H1 (cell line): Measurements from ENCODE around the gene SLC25A6. TPM values are rescaled to one million over a fixed set of nuclear protein-coding genes. Genes with fewer than 3 reads are reported as not detected.

Experiments used
- CTCF ChIA-PET: fragments of 300-600 bp; sonication (Branson Sonifier 250); formaldehyde crosslinking; loops from one replicate; lab custom pipeline; 2021; ENCODE audit not compliant: partially characterized antibody; lab: Charles Lee
- POLR2A ChIA-PET: fragments of 300-600 bp; sonication (Branson Sonifier 250); formaldehyde crosslinking; loops from one replicate; lab custom pipeline; 2021; ENCODE audit warnings: inconsistent platforms; ENCODE audit not compliant: partially characterized antibody; lab: Charles Lee
- DNase-seq, 2 experiments: peaks; one replicate each; pipeline versions ENCODE4 v3.0.0 to v3.0.0-alpha.2; 2010 to 2022; ENCODE audit warnings: low spot score in 2 of 2, low read depth in 1 of 2, mixed read lengths in 1 of 2
- FAIRE-seq: peaks from 2 replicates; lab custom pipeline; 2011; peaks lifted over from hg19 to GRCh38; lab: Jason Lieb, UNC
- H2AFZ ChIP-seq: 2 replicates; pipeline ENCODE4 v1.8.1; 2012; ENCODE audit warnings: low read length, inconsistent platforms
- H2AK5ac ChIP-seq: 2 replicates; pipeline ENCODE4 v1.6.1; 2013; ENCODE audit warnings: low read depth, low read length
- H2BK120ac ChIP-seq: replicated peaks from 2 replicates; pipeline ENCODE3; 2013; ENCODE audit warnings: low read depth, low read length, inconsistent platforms
- H2BK12ac ChIP-seq: 2 replicates; pipeline ENCODE4 v1.6.1; 2013; ENCODE audit warnings: low read depth, low read length
- H2BK15ac ChIP-seq: 2 replicates; pipeline ENCODE4 v1.6.1; 2013; ENCODE audit warnings: low read length
- H2BK20ac ChIP-seq: 2 replicates; pipeline ENCODE4 v1.6.1; 2013; ENCODE audit warnings: low read length
- H2BK5ac ChIP-seq: 2 replicates; pipeline ENCODE4 v1.6.1; 2013; ENCODE audit warnings: low read depth, low read length
- H3K14ac ChIP-seq: 2 replicates; pipeline ENCODE4 v1.6.1; 2013; ENCODE audit warnings: inconsistent platforms; ENCODE audit not compliant: insufficient read length
- H3K18ac ChIP-seq: 2 replicates; pipeline ENCODE4 v1.6.1; 2013; ENCODE audit warnings: low read length; ENCODE audit errors: extremely low read depth
- H3K23ac ChIP-seq: 2 replicates; pipeline ENCODE4 v1.6.1; 2013; ENCODE audit warnings: inconsistent platforms; ENCODE audit not compliant: insufficient read length
- H3K23me2 ChIP-seq: 2 replicates; pipeline ENCODE4 v1.6.1; 2013; ENCODE audit warnings: low read depth, low read length
- H3K27ac ChIP-seq: 2 replicates; pipeline ENCODE4 v1.6.1; 2011; ENCODE audit warnings: low read depth, low read length, inconsistent platforms
- H3K27me3 ChIP-seq, 4 experiments: replicated peaks in 1 of 4; 1 replicate in 1 of 4; 2 replicates in 3 of 4; pipeline versions ENCODE4 v1.6.1 to v1.8.1; 2011 to 2013; ENCODE audit warnings: low read length in 3 of 4, mild to moderate bottlenecking in 3 of 4, inconsistent platforms in 2 of 4, mixed read lengths in 2 of 4, moderate library complexity in 1 of 4; ENCODE audit not compliant: control insufficient read depth in 3 of 4, insufficient read depth in 3 of 4; ENCODE audit errors: extremely low read depth in 1 of 4
- H3K36me3 ChIP-seq, 4 experiments: 2 replicates each; pipeline versions ENCODE4 v1.6.1 to v1.8.1; 2011 to 2013; ENCODE audit warnings: mild to moderate bottlenecking in 4 of 4, low read length in 3 of 4, moderate library complexity in 2 of 4, control low read depth in 1 of 4, inconsistent platforms in 1 of 4; ENCODE audit not compliant: insufficient read depth in 4 of 4, control insufficient read depth in 2 of 4
- H3K4ac ChIP-seq: replicated peaks from 2 replicates; pipeline ENCODE3; 2013; ENCODE audit warnings: low read length, low read depth, mixed read lengths, inconsistent platforms; ENCODE audit not compliant: insufficient read length
- H3K4me1 ChIP-seq, 4 experiments: replicated peaks in 1 of 4; 1 replicate in 1 of 4; 2 replicates in 3 of 4; pipeline versions ENCODE4 v1.6.1 to v1.8.1; 2011 to 2013; ENCODE audit warnings: low read length in 3 of 4, inconsistent platforms in 2 of 4, mixed read lengths in 1 of 4; ENCODE audit not compliant: insufficient read depth in 4 of 4, control insufficient read depth in 3 of 4
- H3K4me2 ChIP-seq, 2 experiments: 2 replicates each; pipeline versions ENCODE4 v1.6.1 to v1.8.1; 2011 to 2013; ENCODE audit warnings: low read depth in 2 of 2, low read length in 2 of 2, control low read depth in 1 of 2, inconsistent platforms in 1 of 2, mild to moderate bottlenecking in 1 of 2; ENCODE audit not compliant: insufficient read depth in 1 of 2
- H3K4me3 ChIP-seq, 4 experiments: fragments of 200-600, 300-600 bp in 1 of 4; sonication (generic), shearing (Covaris generic), sonication (Bioruptor Twin) in 1 of 4; 2 replicates each; pipeline versions ENCODE4 v1.5.1 to v1.8.1; 2011 to 2016; ENCODE audit warnings: low read length in 4 of 4, low read depth in 3 of 4, control low read depth in 2 of 4, inconsistent platforms in 2 of 4, mild to moderate bottlenecking in 2 of 4, mixed read lengths in 1 of 4, moderate library complexity in 1 of 4; ENCODE audit not compliant: insufficient read depth in 2 of 4; ENCODE audit errors: extremely low read depth in 1 of 4
- H3K56ac ChIP-seq: replicated peaks from 2 replicates; pipeline ENCODE3; 2013; ENCODE audit warnings: low read depth, mild to moderate bottlenecking, mixed read lengths, low read length, inconsistent platforms; ENCODE audit not compliant: insufficient read length
- H3K79me1 ChIP-seq: 2 replicates; pipeline ENCODE4 v1.6.1; 2013; ENCODE audit warnings: low read depth, low read length, control low read depth
- H3K79me2 ChIP-seq, 2 experiments: 2 replicates each; pipeline versions ENCODE4 v1.6.1 to v1.8.1; 2012 to 2013; ENCODE audit warnings: low read length in 2 of 2, mild to moderate bottlenecking in 2 of 2, inconsistent platforms in 1 of 2; ENCODE audit not compliant: insufficient read depth in 2 of 2, control insufficient read depth in 1 of 2
- H3K9ac ChIP-seq, 4 experiments: replicated peaks in 1 of 4; 1 replicate in 1 of 4; 2 replicates in 3 of 4; pipeline versions ENCODE4 v1.6.1 to v1.8.1; 2011 to 2013; ENCODE audit warnings: low read depth in 3 of 4, low read length in 3 of 4, control low read depth in 2 of 4, mild to moderate bottlenecking in 2 of 4, moderate library complexity in 2 of 4, inconsistent platforms in 1 of 4; ENCODE audit errors: extremely low read depth in 1 of 4
- H3K9me3 ChIP-seq, 2 experiments: 2 replicates each; pipeline versions ENCODE4 v1.6.1 to v1.8.1; 2012 to 2013; ENCODE audit warnings: mild to moderate bottlenecking in 2 of 2, moderate library complexity in 2 of 2, control low read depth in 1 of 2, inconsistent platforms in 1 of 2, low read depth in 1 of 2, low read length in 1 of 2, mixed read lengths in 1 of 2; ENCODE audit not compliant: insufficient read depth in 2 of 2
- H4K20me1 ChIP-seq, 2 experiments: replicated peaks in 1 of 2; 2 replicates each; pipeline versions ENCODE3 to v1.8.1; 2011 to 2013; ENCODE audit warnings: inconsistent platforms in 2 of 2, low read length in 2 of 2, mild to moderate bottlenecking in 1 of 2; ENCODE audit not compliant: insufficient read depth in 2 of 2, control insufficient read depth in 1 of 2
- H4K5ac ChIP-seq: 2 replicates; pipeline ENCODE4 v1.6.1; 2013; ENCODE audit warnings: low read length, low read depth, mixed read lengths, inconsistent platforms; ENCODE audit not compliant: insufficient read length
- H4K8ac ChIP-seq: 2 replicates; pipeline ENCODE4 v1.8.0; 2013; ENCODE audit warnings: mild to moderate bottlenecking, moderate library complexity, low read length, inconsistent platforms; ENCODE audit not compliant: insufficient read depth; ENCODE audit errors: extremely low read depth
- H4K91ac ChIP-seq: replicated peaks from 2 replicates; pipeline ENCODE3; 2013; ENCODE audit warnings: low read length, mixed read lengths, inconsistent platforms; ENCODE audit not compliant: insufficient read length
- FOSL1 ChIP-seq: IDR thresholded peaks from 2 replicates; pipeline ENCODE4 v1.6.1; 2011; ENCODE audit warnings: mild to moderate bottlenecking, low read depth, low read length, moderate library complexity; ENCODE audit not compliant: insufficient read depth
- KDM1A ChIP-seq: fragments of 200-600, 300-600 bp; sonication (generic); IDR thresholded peaks from 2 replicates; pipeline ENCODE4 v1.7.1; 2016; ENCODE audit warnings: mild to moderate bottlenecking, low read length, borderline replicate concordance
- RFX5 ChIP-seq: IDR thresholded peaks from 2 replicates; pipeline ENCODE4 v1.6.1; 2011; ENCODE audit warnings: low read depth, low read length, improper control_type of control experiment, borderline replicate concordance
- RXRA ChIP-seq: IDR thresholded peaks from 2 replicates; pipeline ENCODE4 v1.6.1; 2011; ENCODE audit warnings: low read depth, mild to moderate bottlenecking, low read length, moderate library complexity; ENCODE audit not compliant: insufficient read depth
- WGBS, 2 experiments: shearing (Covaris generic) in 1 of 2; methylation state at CpG; one replicate each; pipeline versions ENCODE4 v1.1.6 to v1.1.7; 2013 to 2015; ENCODE audit warnings: low lambda C conversion rate in 2 of 2, mixed read lengths in 2 of 2, inconsistent platforms in 1 of 2, low coverage in 1 of 2, missing lambda C conversion rate in 1 of 2; ENCODE audit not compliant: insufficient replicate concordance in 2 of 2, insufficient coverage in 1 of 2, insufficient read length in 1 of 2; ENCODE audit errors: extremely low coverage in 1 of 2, missing lambda C conversion rate in 1 of 2; 5-methylcytosine and 5-hydroxymethylcytosine counted together
- polyA plus RNA-seq, 7 experiments: library from polyadenylated mRNA; depleted of rRNA in 3 of 7; stranded (reverse) in 5 of 7; unstranded in 2 of 7; fragments of >200 nt in 5 of 7; fragments of 200-250 nt in 2 of 7; gene quantifications; 1 replicate in 5 of 7; 2 replicates in 1 of 7; 4 replicates in 1 of 7; pipeline versions ENCODE4 v1.2.1 to v1.2.3, GENCODE V29; 2011 to 2013; ENCODE audit warnings: missing spikeins in 2 of 7, mixed read lengths in 2 of 7
- total RNA-seq: library from RNA; stranded (reverse); fragmentation: NEBNext Ultra II Directional; extraction: Animal tissue kit (Norgen Biotek cat#: 25700); gene quantifications from 2 replicates; pipeline ENCODE4 v1.2.1, GENCODE V29; 2021
- TF ChIP-seq, protein P1 (sequence below): IDR thresholded peaks from 2 replicates; pipeline ENCODE4 v1.6.1; 2011; ENCODE audit warnings: low read length, improper control_type of control experiment

Gene SLC25A6
- total and polyA plus RNA-seq, 2 of the 8 experiments (the other 6 are each of a cell fraction or from before 2014, with no cell fraction given), result 487 to 1,220 TPM

DNA sequence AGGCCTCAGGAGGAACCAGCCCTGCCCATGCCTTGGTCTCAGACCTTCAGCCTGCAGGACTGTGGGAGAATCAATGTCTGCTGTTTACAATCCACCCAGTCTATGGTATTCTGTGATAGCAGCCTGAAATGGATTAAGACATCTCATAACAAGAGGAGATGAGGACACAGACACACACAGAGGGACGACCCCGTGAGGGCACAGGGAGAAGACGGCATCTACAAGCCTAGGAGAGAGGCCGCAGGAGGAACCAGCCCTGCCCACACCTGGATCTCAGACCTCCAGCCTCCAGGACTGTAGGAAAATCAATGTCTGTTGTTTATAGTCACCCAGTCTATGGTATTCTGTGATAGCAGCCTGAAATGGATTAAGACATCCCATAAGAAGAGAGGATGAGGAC, 3.3 kb downstream of the SLC25A6 start:
- H3K9ac ChIP-seq, result no peak overlapping the region
- no peak overlapping the region for H3K23ac ChIP-seq
- no peak overlapping the region for H2BK12ac ChIP-seq
- H3K79me1 ChIP-seq, result peaks cover 4% of the 10 kb centered on the region; the same call in 1 of the 2 replicates
- H2BK5ac ChIP-seq, result no peak overlapping the region; the same call in 1 of the 2 replicates
- FAIRE-seq (no peak), DNase-seq (no peak)
- H2BK20ac ChIP-seq, result no peak overlapping the region
- no peak overlapping the region for H3K4ac ChIP-seq
- H3K23me2 ChIP-seq, result peaks cover 6% of the 10 kb centered on the region; the same call in 1 of the 2 replicates
- TF ChIP-seq KDM1A, result no peak
- TF ChIP-seq RXRA, result no peak
- TF ChIP-seq FOSL1, result no peak
- TF ChIP-seq RFX5, result no peak
- TF ChIP-seq, protein P1, sequence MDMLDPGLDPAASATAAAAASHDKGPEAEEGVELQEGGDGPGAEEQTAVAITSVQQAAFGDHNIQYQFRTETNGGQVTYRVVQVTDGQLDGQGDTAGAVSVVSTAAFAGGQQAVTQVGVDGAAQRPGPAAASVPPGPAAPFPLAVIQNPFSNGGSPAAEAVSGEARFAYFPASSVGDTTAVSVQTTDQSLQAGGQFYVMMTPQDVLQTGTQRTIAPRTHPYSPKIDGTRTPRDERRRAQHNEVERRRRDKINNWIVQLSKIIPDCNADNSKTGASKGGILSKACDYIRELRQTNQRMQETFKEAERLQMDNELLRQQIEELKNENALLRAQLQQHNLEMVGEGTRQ, result no peak
- H2BK15ac ChIP-seq, result no peak overlapping the region
- H4K8ac ChIP-seq, result no peak overlapping the region
- H3K4me3 ChIP-seq, result no peak overlapping the region
- H3K36me3 ChIP-seq, result peaks cover 58 to 71% (median 65%) of the 10 kb centered on the region in 4 experiments
- no peak overlapping the region for H3K18ac ChIP-seq
- H3K14ac ChIP-seq, result no peak overlapping the region
- H3K4me2 ChIP-seq, result no peak overlapping the region
- H3K79me2 ChIP-seq, result peaks cover 23 to 52% of the 10 kb centered on the region in 2 experiments
- POLR2A ChIA-PET, result no interaction called here
- H2BK120ac ChIP-seq, result no peak overlapping the region
- no peak overlapping the region for H4K91ac ChIP-seq
- peaks cover 0 to 3% (median 0%) of the 10 kb centered on the region in 4 experiments; a peak in 3 of 7 replicates for H3K4me1 ChIP-seq
- H3K27ac ChIP-seq, result peak overlapping the region; percentile 18; the same call in 1 of the 2 replicates
- no peak overlapping the region for H4K5ac ChIP-seq
- CTCF ChIA-PET, result no interaction called here
- H3K56ac ChIP-seq, result no peak overlapping the region
- peaks cover 34 to 47% of the 10 kb centered on the region in 2 experiments for H4K20me1 ChIP-seq
- H3K9me3 ChIP-seq, result no peaks in the 10 kb centered on the region
- H2AFZ ChIP-seq, result no peak overlapping the region
- 93% methylated on average over 4 of the region's 4 CpGs; no CpG with 5 or more reads in 1 of the 2 experiments for WGBS, 2 experiments
- H3K27me3 ChIP-seq, result no peaks in the 10 kb centered on the region
- H2AK5ac ChIP-seq, result no peak overlapping the region
